NCI-H1436 treated with DMSO at 0.1 percent for 48 hours (cell line): Measurements from ENCODE around the gene UBE2U.

Experiments used
- DNase-seq: peaks from one replicate; lab custom pipeline; 2025; lab: John Stamatoyannopoulos, UW

UBE2U gene, protein sequence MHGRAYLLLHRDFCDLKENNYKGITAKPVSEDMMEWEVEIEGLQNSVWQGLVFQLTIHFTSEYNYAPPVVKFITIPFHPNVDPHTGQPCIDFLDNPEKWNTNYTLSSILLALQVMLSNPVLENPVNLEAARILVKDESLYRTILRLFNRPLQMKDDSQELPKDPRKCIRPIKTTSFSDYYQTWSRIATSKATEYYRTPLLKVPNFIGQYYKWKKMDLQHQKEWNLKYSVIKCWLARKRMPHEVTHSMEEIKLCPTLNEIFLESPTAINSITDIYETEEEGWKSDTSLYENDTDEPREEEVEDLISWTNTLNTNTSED

GRCh38 chr1:64203420-64203819 lies at the start of gene UBE2U:
Gene UBE2U, plus strand, starts transcription at chr1:64203623. Its CDS starts 428 bp downstream, at chr1:64204051.
- DNase-seq: no peak

DNA sequence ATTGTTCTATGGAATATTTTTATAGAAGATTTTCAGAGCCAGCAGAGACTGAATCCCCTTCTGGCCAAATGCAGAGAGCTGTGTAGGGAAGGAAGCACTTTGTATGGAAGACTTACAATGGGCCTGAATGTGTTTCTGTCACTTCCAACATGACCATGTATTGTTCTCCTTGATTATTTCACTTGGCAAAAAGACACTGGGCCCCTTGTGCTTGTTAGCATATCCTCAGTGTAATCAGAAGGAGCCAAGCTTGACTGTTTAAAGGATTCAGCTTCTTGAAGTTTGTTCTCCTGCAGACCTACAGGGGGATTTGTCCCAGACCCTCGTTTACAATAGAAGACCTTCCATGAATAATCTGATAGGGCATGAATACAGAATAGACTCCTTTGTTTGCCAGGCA lies 48.1 kb upstream of the UBE2U start:
- DNase-seq: no peak

GRCh38 chr1:64161357-64161941 lies 42.0 kb upstream of the UBE2U start:
- no peak for DNase-seq

DNA sequence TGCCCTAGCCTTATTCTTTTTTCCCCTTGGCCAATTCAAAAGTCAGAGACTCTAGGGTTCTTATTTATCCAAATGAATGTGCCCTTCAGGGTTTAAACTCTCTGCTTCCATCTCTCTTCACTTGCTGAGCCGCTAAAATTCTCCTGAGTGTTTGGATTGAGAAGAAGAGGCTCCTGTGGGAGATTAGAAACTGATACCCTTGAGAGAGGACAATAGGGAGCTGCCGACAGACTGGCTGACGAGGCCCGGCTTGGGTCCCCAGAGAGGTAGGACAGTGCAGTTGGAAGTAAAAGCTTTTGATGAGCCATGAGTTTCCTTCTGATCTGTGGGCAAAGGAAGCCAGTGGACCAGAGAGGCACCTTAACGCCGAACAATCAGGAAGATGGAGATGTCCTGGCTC lies 41.3 kb upstream of the UBE2U start:
- peak; percentile 25 for DNase-seq

DNA sequence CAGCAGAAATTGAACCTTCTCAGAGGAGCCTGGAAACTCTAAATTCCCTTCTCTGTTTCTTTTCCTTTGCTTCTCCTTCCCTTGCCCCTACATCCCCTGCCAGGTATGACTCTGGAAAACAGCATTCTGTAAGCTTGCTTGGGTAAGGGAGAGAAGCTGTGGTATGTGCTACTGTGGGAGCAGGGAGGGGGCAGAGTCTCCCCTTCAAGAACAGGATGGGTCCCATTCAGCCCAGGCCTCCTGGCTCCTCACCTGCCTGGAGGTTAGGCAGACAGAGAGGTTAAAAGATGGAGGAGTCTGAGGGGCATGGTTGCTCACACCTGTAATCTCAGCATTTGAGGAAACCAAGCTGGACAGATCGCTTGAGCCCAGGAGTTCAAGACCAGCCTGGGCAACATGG lies 40.6 kb upstream of the UBE2U start:
- no peak for DNase-seq

GRCh38 chr1:64163431-64163830 lies 40.0 kb upstream of the UBE2U start:
- DNase-seq: no peak

DNA sequence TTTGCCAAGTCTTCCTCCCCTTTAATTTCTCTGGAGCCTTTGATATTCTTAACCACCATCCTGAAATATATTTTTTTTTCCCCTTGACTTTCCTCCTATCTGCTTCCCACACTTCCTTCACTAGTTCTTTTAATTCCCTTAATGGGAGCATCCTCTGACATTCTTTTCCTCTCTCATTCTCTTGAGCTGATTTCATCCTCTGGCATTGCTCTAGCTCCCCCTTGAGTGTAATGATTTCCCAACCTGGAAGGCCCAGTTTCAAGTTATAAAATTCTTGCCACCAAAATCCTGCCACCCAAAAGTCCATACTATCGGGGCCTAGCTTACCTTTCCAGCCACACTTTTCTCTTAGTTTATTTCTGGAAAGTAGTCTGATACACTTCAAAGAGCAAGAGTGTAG lies 39.5 kb upstream of the UBE2U start:
- DNase-seq: no peak

DNA sequence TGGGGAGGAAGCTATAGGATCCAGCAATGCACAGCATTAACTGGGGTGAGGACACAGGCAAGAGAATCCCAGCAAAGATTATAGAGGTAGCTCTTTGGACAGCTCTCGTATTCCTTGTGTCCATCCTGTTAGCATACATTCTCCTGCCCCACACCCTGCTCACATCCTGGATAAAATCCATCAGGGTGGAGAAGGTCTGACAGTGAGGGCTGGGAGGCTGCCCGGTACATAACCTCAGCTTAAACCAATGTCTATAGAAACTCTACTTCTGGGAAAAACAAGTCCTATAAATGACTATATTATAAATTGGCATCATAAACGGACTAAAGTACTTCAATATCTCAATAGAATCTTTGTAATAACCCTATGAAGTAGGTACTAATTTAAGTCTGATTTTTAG lies 36.8 kb upstream of the UBE2U start:
- no peak for DNase-seq

DNA sequence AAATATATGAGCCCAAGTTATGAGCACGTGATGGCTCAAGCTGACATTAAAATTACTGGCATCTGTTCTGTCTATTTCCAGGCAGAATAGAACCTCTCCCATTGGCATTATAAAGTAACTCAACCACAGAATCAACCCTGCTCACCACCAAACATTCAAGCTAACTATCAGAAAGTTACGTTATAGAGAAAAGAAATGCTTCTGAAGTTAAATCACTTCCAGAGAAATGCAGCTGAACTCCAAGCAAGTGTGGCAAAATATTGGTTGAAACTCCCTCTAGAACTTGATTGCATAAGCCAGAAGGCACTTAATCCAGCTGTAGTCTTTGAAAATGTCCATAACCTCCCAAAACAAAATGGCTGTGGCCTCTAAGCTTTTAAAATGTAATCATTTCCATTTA lies 36.2 kb upstream of the UBE2U start:
- no peak for DNase-seq

DNA sequence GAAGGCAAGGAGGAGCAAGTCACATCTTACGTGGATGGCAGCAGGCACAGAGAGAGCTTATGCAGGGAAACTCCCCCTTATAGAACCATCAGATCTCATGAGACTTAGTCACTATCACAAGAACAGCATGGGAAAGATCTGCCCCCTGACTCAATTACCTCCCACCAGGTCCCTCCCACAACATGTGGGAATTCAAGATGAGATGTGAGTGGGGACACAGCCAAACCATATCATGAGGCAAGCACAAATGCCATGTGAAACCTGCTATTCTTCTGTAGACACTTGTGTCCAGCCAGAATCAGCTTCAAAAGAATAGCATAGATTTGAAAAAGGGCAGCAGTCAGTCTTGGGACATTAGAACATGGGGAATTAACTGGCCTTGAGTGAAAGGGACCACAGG lies 32.2 kb upstream of the UBE2U start:
- DNase-seq: no peak

- DNase-seq: no peak
Observed at GRCh38 chr1:64171797-64172281, 31.6 kb upstream of the UBE2U start.

DNA sequence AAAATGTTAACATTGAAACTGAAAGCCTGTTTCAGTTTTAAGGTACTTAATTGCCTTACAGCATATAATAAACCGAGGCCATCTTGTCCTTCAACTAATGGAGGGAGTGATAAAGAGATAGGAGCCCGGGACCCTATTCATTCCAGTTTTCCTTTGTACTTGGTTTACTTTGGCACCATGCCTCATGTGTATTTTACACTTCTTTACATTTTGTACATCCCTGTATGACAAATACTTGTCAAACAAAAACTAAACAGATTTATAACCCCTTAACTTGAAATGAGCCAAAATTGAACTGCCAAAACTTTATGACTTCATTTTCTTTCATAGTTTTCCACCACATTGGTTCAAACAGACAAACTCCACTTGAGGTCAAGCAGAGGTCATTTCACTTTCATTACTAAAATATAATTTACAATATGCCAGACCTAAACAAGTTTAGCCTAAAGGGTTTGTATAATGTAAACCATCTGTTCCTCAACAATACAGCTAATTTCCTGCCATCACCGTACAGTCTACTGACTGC lies 30.9 kb upstream of the UBE2U start:
- peak; percentile 37 for DNase-seq

- DNase-seq: no peak
Observed at GRCh38 chr1:64173336-64173940, 30.0 kb upstream of the UBE2U start.

- no peak for DNase-seq
Observed at GRCh38 chr1:64175639-64176038, 27.8 kb upstream of the UBE2U start.

GRCh38 chr1:64176659-64177058 lies 26.8 kb upstream of the UBE2U start:
- DNase-seq: no peak

DNA sequence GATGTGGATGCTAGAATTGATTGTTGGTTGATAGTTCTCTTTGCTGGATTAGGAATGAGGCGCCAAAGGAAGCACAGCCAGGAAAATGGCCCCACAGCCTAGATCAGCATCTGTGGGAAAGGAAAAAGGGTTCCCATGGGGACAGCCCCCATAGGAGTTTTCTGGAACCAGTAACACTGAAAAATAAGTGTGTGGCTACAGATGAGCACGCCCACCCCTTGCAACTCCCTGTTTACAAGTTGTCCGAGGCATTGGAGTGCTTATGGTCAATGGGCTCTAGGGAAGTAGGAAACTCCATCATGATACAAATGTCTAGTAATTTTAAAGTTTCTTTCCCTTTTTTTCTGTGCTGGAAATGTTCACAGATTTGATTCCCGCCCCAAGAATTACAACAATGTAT lies 23.8 kb upstream of the UBE2U start:
- DNase-seq: no peak

GRCh38 chr1:64182207-64182606 lies 21.2 kb upstream of the UBE2U start:
- DNase-seq: no peak

- no peak for DNase-seq
Observed at GRCh38 chr1:64183395-64184002, 19.9 kb upstream of the UBE2U start.

DNA sequence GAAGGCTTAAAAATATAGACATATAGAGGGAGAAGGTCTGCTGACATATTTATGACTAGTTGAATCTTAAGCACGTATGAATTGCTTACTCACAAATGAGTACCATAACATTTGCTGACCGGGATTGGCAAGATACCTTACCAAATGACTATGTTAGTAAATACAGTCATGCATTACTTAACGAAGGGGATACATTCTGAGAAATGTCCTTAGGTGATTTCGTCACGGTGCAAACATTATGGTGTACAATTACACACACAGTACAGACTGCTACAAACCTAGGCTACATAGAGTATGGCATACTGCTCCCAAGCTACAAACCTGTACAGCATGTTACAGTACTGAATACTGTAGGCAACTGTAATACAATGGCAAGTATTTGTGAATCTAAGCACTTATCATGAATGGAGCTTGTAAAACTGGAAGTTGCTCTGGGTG lies 19.4 kb upstream of the UBE2U start:
- no peak for DNase-seq

DNA sequence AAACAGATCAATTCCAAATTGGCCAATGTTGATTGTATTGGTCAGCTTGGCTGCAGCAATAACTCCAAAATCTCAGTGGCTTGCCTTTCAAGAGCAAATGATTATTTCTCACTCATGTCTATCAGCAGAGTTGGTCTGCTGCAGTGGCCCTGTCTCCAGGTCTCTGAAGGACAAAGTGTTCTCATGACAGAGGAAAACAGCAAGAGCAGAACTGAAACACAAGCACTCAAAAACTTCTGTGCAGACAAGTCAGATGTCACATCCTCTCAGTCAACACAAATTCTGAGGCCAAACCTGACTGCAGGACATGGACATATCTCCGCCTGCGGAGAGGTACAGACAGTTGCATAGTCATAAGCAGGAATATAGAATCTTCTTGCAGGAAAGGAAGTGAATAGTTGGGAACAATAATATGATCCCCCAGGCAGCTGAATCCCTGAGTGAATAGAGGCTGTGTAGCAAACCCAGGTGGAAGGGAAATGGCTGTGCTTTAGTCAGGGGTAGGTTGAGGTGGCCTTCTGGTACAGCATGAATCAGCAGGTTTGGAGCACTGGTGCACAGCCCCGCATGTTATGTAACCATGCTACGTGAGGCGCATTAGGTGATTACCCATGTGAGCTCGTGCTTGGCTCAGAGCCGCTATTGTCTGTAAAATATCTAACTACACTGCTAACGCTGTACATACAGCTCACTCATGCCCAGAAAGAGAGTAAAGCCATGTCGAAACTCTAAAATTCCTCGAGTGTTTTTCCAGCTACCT lies 17.1 kb upstream of the UBE2U start:
- no peak for DNase-seq

GRCh38 chr1:64186898-64187280 lies 16.5 kb upstream of the UBE2U start:
- DNase-seq: no peak

- DNase-seq: no peak
Observed at GRCh38 chr1:64187646-64188045, 15.8 kb upstream of the UBE2U start.
